GM23338 (cell line): ENCODE measurements around the gene DNAJB13. TPM values are rescaled to one million over a fixed set of nuclear protein-coding genes. Genes with fewer than 3 reads are reported as not detected.

Experiments
- ATAC-seq: fragments of 200-7000 bp; cut with Tn5 transposase; 3 replicates; pipeline ENCODE4 v1.9.1; 2020
- DNase-seq: peaks from one replicate; pipeline ENCODE4 v3.0.0-alpha.2; 2015; ENCODE audit warnings: low spot score
- H2AFZ ChIP-seq: fragments of 200-600 bp; sonication (generic); 2 replicates; pipeline ENCODE4 v1.8.0; 2016; ENCODE audit warnings: antibody characterized with exemption, mild to moderate bottlenecking, moderate library complexity
- H3F3A ChIP-seq: fragments of 200-600 bp; sonication (generic); replicated peaks from 2 replicates; pipeline ENCODE4 v1.8.0; 2017; ENCODE audit warnings: antibody characterized with exemption, mixed run types, low read depth
- H3K27ac ChIP-seq: fragments of 200-600 bp; sonication (generic); 2 replicates; pipeline ENCODE4 v1.6.1; 2016; ENCODE audit warnings: low read depth
- H3K27me3 ChIP-seq: fragments of 200-600 bp; sonication (generic); 2 replicates; pipeline ENCODE4 v1.8.0; 2016; ENCODE audit warnings: mild to moderate bottlenecking, mixed run types, moderate library complexity; ENCODE audit not compliant: insufficient read depth
- H3K36me3 ChIP-seq: fragments of 200-600 bp; sonication (generic); 2 replicates; pipeline ENCODE4 v1.8.0; 2016; ENCODE audit warnings: mild to moderate bottlenecking; ENCODE audit not compliant: insufficient read depth
- H3K4me1 ChIP-seq: fragments of 200-600 bp; sonication (generic); 2 replicates; pipeline ENCODE4 v1.8.0; 2016; ENCODE audit warnings: mild to moderate bottlenecking, moderate library complexity; ENCODE audit not compliant: insufficient read depth
- H3K4me2 ChIP-seq: fragments of 200-600 bp; sonication (generic); 2 replicates; pipeline ENCODE4 v1.7.1; 2017; ENCODE audit warnings: mixed run types
- H3K4me3 ChIP-seq: fragments of 200-600 bp; sonication (generic); 2 replicates; pipeline ENCODE4 v1.6.1; 2016; ENCODE audit warnings: mixed run types
- H3K79me2 ChIP-seq: fragments of 200-600 bp; sonication (generic); replicated peaks from 2 replicates; pipeline ENCODE4 v1.8.0; 2017; ENCODE audit warnings: mild to moderate bottlenecking; ENCODE audit not compliant: insufficient read depth
- H3K9me2 ChIP-seq: fragments of 200-600 bp; sonication (generic); 2 replicates; pipeline ENCODE4 v1.8.0; 2017; ENCODE audit not compliant: insufficient read depth
- H4K20me1 ChIP-seq: fragments of 200-600 bp; sonication (generic); replicated peaks from 2 replicates; pipeline ENCODE4 v1.8.0; 2017; ENCODE audit warnings: mild to moderate bottlenecking; ENCODE audit not compliant: insufficient read depth
- H3K27ac Mint-ChIP-seq: 2 replicates; pipeline ENCODE4 v1.8.0; 2020; ENCODE audit warnings: inconsistent platforms, mild to moderate bottlenecking, moderate library complexity, mixed read lengths
- H3K27me3 Mint-ChIP-seq: 3 replicates; pipeline ENCODE4 v1.8.0; 2022; ENCODE audit warnings: low read depth, mild to moderate bottlenecking, moderate library complexity, mixed read lengths, inconsistent platforms; ENCODE audit not compliant: insufficient read depth, poor library complexity
- H3K36me3 Mint-ChIP-seq: 3 replicates; pipeline ENCODE4 v1.8.0; 2021; ENCODE audit warnings: low read depth, mild to moderate bottlenecking, inconsistent platforms, moderate library complexity, mixed read lengths
- H3K4me1 Mint-ChIP-seq: 3 replicates; pipeline ENCODE4 v1.8.0; 2020; ENCODE audit warnings: mild to moderate bottlenecking, inconsistent platforms, mixed read lengths
- H3K4me3 Mint-ChIP-seq: 3 replicates; pipeline ENCODE4 v1.8.0; 2021; ENCODE audit warnings: moderate library complexity, mild to moderate bottlenecking, inconsistent platforms, mixed read lengths
- H3K9me3 Mint-ChIP-seq: 3 replicates; pipeline ENCODE4 v1.8.0; 2020; ENCODE audit warnings: moderate library complexity, mild to moderate bottlenecking, inconsistent platforms, mixed read lengths
- CREB1 ChIP-seq: fragments of 250-450 bp; sonication (Bioruptor Pico); IDR thresholded peaks from 2 replicates; pipeline ENCODE4 v1.5.0; 2020; ENCODE audit warnings: low read depth, mild to moderate bottlenecking, moderate library complexity
- CTCF ChIP-seq, 2 experiments: fragments of 200-600 bp in 1 of 2; sonication (generic) in 1 of 2; conservative IDR thresholded peaks; 2 replicates each; pipeline versions ENCODE4 v1.5.1 to v1.6.1; 2016 to 2017; ENCODE audit warnings: antibody characterized with exemption in 2 of 2, low read depth in 2 of 2, mild to moderate bottlenecking in 2 of 2, moderate library complexity in 1 of 2
- ETS1 ChIP-seq: IDR thresholded peaks from 2 replicates; pipeline ENCODE4 v1.6.1; 2016; ENCODE audit warnings: antibody characterized with exemption
- EZH2 ChIP-seq: fragments of 200-600 bp; sonication (generic); IDR thresholded peaks from one replicate; pipeline ENCODE4 v1.8.0; 2017; ENCODE audit warnings: antibody characterized with exemption, mild to moderate bottlenecking, low read depth; ENCODE audit not compliant: unreplicated experiment
- EZH2phosphoT487 ChIP-seq: fragments of 200-600 bp; sonication (generic); IDR thresholded peaks from one replicate; pipeline ENCODE4 v1.8.1; 2018; ENCODE audit warnings: antibody characterized with exemption; ENCODE audit not compliant: unreplicated experiment
- JUNB ChIP-seq: IDR thresholded peaks from one replicate; pipeline ENCODE4 v1.6.1; 2016; ENCODE audit warnings: antibody characterized with exemption; ENCODE audit not compliant: unreplicated experiment
- NANOG ChIP-seq: IDR thresholded peaks from 2 replicates; pipeline ENCODE4 v1.6.1; 2016; ENCODE audit warnings: antibody characterized with exemption, borderline replicate concordance
- POLR2AphosphoS5 ChIP-seq: IDR thresholded peaks from 2 replicates; pipeline ENCODE4 v1.6.1; 2016; ENCODE audit warnings: antibody characterized with exemption, low read depth
- REST ChIP-seq: IDR thresholded peaks from one replicate; pipeline ENCODE4 v1.6.1; 2018; ENCODE audit warnings: antibody characterized with exemption; ENCODE audit not compliant: unreplicated experiment
- STAT1 ChIP-seq: IDR thresholded peaks from one replicate; pipeline ENCODE4 v1.6.1; 2016; ENCODE audit warnings: antibody characterized with exemption; ENCODE audit not compliant: unreplicated experiment
- ZNF114 ChIP-seq: fragments of 250-450 bp; sonication (Bioruptor Pico); IDR thresholded peaks from 2 replicates; pipeline ENCODE4 v1.5.0; 2020; ENCODE audit warnings: mild to moderate bottlenecking, moderate library complexity
- ZNF331 ChIP-seq: fragments of 250-450 bp; sonication (Bioruptor Pico); IDR thresholded peaks from 2 replicates; pipeline ENCODE4 v1.5.0; 2020; ENCODE audit warnings: low read depth, mild to moderate bottlenecking, moderate library complexity
- ZNF462 ChIP-seq: fragments of 250-450 bp; sonication (Bioruptor Pico); IDR thresholded peaks from 2 replicates; pipeline ENCODE4 v1.5.0; 2020; ENCODE audit warnings: mild to moderate bottlenecking, moderate library complexity
- polyA plus RNA-seq: library from polyadenylated mRNA; unstranded; fragments of >200 nt; fragmentation: Nextera tagmentation; extraction: Ambion mirVana; gene quantifications from 2 replicates; pipeline ENCODE4 v1.2.1, GENCODE V29; 2016
- total RNA-seq: library from RNA; depleted of rRNA; stranded (reverse); fragments of >200 nt; shearing (Covaris generic); gene quantifications from 2 replicates; pipeline ENCODE4 v1.2.3, GENCODE V29; 2014

The DNAJB13 gene
- total and polyA plus RNA-seq, 2 experiments from 2014 or later, result 0.14 to 0.32 TPM

GRCh38 chr11:74007691-74008372 is 57.0 kb downstream of the DNAJB13 start:
- no peaks in the 10 kb centered on the region for H3K9me3 Mint-ChIP-seq
- H3K36me3 ChIP-seq, result no peaks in the 10 kb centered on the region
- H3K4me3 Mint-ChIP-seq, result no peak overlapping the region
- no peak overlapping the region for H3K27ac Mint-ChIP-seq
- no peak overlapping the region for H3K4me3 ChIP-seq
- 0 out of 2 replicates have a peak, but pooled peaks cover 5% of the 10 kb centered on the region for H3K4me1 ChIP-seq
- no peaks in the 10 kb centered on the region for H3F3A ChIP-seq
- H3K36me3 Mint-ChIP-seq, result peaks cover 3% of the 10 kb centered on the region; the same call in 2 of the 3 replicates
- no peaks in the 10 kb centered on the region for H3K27me3 ChIP-seq
- ATAC-seq (no peak), DNase-seq (no peak)
- H3K9me2 ChIP-seq, result no peaks in the 10 kb centered on the region
- TF ChIP-seq NANOG (no peak), CTCF (conservative IDR thresholded peaks at IDR 0.05; ENCODE audit: low read depth in 2 of 2) (no peak), EZH2 (no peak), POLR2AphosphoS5 (no peak), ZNF114 (CRISPR knock-in tag) (no peak), ETS1 (no peak), ZNF462 (CRISPR knock-in tag) (no peak), CREB1 (CRISPR knock-in tag) (no peak), STAT1 (no peak), ZNF331 (CRISPR knock-in tag) (no peak), EZH2phosphoT487 (no peak), REST (no peak), JUNB (no peak)
- H3K79me2 ChIP-seq, result no peaks in the 10 kb centered on the region
- H3K4me2 ChIP-seq, result no peak overlapping the region
- H4K20me1 ChIP-seq, result no peaks in the 10 kb centered on the region
- peaks cover 17% of the 10 kb centered on the region for H3K4me1 Mint-ChIP-seq
- no peak overlapping the region for H3K27ac ChIP-seq
- H3K27me3 Mint-ChIP-seq, result peaks cover 11% of the 10 kb centered on the region
- no peak overlapping the region for H2AFZ ChIP-seq
